K562 (cell line): Measurements from ENCODE around the gene ANKRD11. TPM values are rescaled to one million over a fixed set of nuclear protein-coding genes. Genes with fewer than 3 reads are reported as not detected.

ENCODE experiments used
- ARID1B ChIP-seq: fragments of 450-650 bp; IDR thresholded peaks from 2 replicates; pipeline ENCODE4 v1.6.1; 2016; ENCODE audit warnings: antibody characterized with exemption, mild to moderate bottlenecking, inconsistent platforms
- CBFA2T3 ChIP-seq: fragments of 450-650 bp; IDR thresholded peaks from 2 replicates; pipeline ENCODE4 v1.6.1; 2017
- CBFB ChIP-seq: sonication (generic); formaldehyde crosslinking; IDR thresholded peaks from 2 replicates; pipeline ENCODE4 v1.4.0; 2020; ENCODE audit warnings: mild to moderate bottlenecking, missing genetic modification reagents
- CTBP1 ChIP-seq: fragments of 450-650 bp; IDR thresholded peaks from 2 replicates; pipeline ENCODE4 v1.6.1; 2016; ENCODE audit warnings: borderline replicate concordance
- NR2C2 ChIP-seq, 2 experiments: fragments of 200-800 bp in 1 of 2; sonication (Bioruptor generic) in 1 of 2; sonication (generic) in 1 of 2; formaldehyde crosslinking in 1 of 2; IDR thresholded peaks; 2 replicates each; pipeline versions ENCODE4 v1.6.1 to v1.8.0; 2016 to 2022; ENCODE audit warnings: mild to moderate bottlenecking in 1 of 2, missing compliant biosample characterization in 1 of 2, missing genetic modification characterization in 1 of 2, missing genetic modification reagents in 1 of 2
- POLR2A ChIP-seq: fragments of 450-650 bp; conservative IDR thresholded peaks from 2 replicates; pipeline ENCODE4 v1.6.1; 2016
- RBM17 ChIP-seq: fragments of 200-400 bp; formaldehyde crosslinking; IDR thresholded peaks from 2 replicates; pipeline ENCODE4 v1.6.1; 2017; ENCODE audit warnings: low read depth, mild to moderate bottlenecking, low read length, borderline replicate concordance
- TARDBP ChIP-seq: fragments of 450-650 bp; IDR thresholded peaks from 2 replicates; pipeline ENCODE4 v1.6.1; 2016
- ZFP36 ChIP-seq: fragments of 150-350 bp; IDR thresholded peaks from 2 replicates; pipeline ENCODE4 v1.6.1; 2018; ENCODE audit warnings: low read length, low read depth; ENCODE audit not compliant: partially characterized antibody
- ZNF263 ChIP-seq: sonication (generic); formaldehyde crosslinking; IDR thresholded peaks from 2 replicates; pipeline ENCODE4 v1.8.0; 2022; ENCODE audit warnings: mild to moderate bottlenecking, missing genetic modification reagents, borderline replicate concordance
- ZNF354B ChIP-seq: fragments of 250-450 bp; sonication (Bioruptor Pico); IDR thresholded peaks from 2 replicates; pipeline ENCODE4 v1.4.0; 2020
- polyA plus RNA-seq, 8 experiments: library from polyadenylated mRNA; depleted of rRNA in 4 of 8; stranded (reverse) in 5 of 8; unstranded in 3 of 8; fragments of >200 nt; fragmentation: Nextera tagmentation in 2 of 8; fragmentation: Illumina TruSeq in 1 of 8; extraction: Ambion mirVana in 2 of 8; extraction: Trizol in 1 of 8; gene quantifications; 2 replicates each; pipeline versions ENCODE4 v1.2.1 to v1.2.3, GENCODE V29; 2011 to 2014; ENCODE audit warnings: inconsistent platforms in 1 of 8, missing spikeins in 1 of 8
- total RNA-seq, 7 experiments: library from RNA; depleted of rRNA in 6 of 7; stranded (reverse); fragments of >200 nt in 6 of 7; fragmentation: Illumina TruSeq in 2 of 7; extraction: Trizol in 2 of 7; gene quantifications; 2 replicates each; pipeline versions ENCODE4 v1.2.1 to v1.2.3, GENCODE V29; 2011 to 2021; ENCODE audit warnings: low replicate concordance in 1 of 7
- TF ChIP-seq, protein P1 (sequence below): fragments of 450-650 bp; IDR thresholded peaks from 2 replicates; pipeline ENCODE4 v1.6.1; 2017; ENCODE audit warnings: antibody characterized with exemption, mild to moderate bottlenecking
- TF ChIP-seq, protein P2 (sequence below): sonication (generic); formaldehyde crosslinking; IDR thresholded peaks from 2 replicates; pipeline ENCODE4 v1.8.0; 2022; ENCODE audit warnings: missing genetic modification reagents, mild to moderate bottlenecking, moderate library complexity, borderline replicate concordance
- TF ChIP-seq, protein P3 (sequence below): fragments of 450-650 bp; IDR thresholded peaks from 2 replicates; pipeline ENCODE4 v1.6.1; 2016; ENCODE audit warnings: low read depth

The ANKRD11 gene
- total and polyA plus RNA-seq, 9 of the 15 experiments (the other 6 are each of a cell fraction or from before 2014, with no cell fraction given), result 4.7 to 126 (median 31.7) TPM

DNA sequence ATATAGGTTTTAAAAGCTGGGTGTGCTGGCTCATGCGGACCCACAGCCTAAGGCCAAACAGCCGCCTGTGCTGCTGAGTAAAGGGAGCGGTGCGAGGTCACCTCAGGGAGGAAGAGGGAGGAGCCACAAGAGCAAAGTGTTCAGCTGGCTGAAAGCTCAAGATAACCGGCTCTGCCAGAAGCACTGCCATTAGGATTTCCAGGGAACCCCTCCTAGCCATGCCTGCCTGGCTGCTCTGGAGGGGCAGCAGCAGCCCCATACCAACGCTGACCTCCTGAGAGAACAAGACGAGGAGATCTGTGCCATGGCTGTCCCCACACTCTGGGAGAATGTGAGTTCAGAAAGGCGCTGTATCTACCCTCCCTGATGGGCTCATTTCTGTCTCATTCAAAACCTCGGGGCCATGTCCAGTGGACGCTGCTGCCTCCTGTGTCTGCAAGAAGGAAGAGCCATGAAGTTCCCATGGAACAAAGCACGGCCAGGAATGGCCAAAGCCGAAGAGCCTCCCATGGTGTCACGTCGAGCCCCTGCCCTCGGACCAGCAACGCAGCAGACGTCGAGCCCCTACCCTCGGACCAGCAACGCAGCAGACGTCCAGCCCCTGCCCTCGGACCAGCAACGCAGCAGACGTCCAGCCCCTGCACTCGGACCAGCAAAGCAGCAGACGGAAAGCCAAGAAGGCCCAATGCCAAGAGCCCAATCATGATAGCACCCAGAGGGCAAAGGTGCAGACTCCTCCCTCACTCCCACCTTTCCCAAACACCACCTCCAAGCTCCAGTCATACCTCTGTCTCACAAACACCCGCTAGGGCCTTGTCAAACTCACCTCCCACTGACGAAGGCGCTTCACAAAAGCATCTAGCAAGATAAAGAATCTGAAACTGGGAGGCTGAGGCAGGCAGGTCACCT lies 107.0 kb downstream of the ANKRD11 start (continued):
- TF ChIP-seq, protein P1, sequence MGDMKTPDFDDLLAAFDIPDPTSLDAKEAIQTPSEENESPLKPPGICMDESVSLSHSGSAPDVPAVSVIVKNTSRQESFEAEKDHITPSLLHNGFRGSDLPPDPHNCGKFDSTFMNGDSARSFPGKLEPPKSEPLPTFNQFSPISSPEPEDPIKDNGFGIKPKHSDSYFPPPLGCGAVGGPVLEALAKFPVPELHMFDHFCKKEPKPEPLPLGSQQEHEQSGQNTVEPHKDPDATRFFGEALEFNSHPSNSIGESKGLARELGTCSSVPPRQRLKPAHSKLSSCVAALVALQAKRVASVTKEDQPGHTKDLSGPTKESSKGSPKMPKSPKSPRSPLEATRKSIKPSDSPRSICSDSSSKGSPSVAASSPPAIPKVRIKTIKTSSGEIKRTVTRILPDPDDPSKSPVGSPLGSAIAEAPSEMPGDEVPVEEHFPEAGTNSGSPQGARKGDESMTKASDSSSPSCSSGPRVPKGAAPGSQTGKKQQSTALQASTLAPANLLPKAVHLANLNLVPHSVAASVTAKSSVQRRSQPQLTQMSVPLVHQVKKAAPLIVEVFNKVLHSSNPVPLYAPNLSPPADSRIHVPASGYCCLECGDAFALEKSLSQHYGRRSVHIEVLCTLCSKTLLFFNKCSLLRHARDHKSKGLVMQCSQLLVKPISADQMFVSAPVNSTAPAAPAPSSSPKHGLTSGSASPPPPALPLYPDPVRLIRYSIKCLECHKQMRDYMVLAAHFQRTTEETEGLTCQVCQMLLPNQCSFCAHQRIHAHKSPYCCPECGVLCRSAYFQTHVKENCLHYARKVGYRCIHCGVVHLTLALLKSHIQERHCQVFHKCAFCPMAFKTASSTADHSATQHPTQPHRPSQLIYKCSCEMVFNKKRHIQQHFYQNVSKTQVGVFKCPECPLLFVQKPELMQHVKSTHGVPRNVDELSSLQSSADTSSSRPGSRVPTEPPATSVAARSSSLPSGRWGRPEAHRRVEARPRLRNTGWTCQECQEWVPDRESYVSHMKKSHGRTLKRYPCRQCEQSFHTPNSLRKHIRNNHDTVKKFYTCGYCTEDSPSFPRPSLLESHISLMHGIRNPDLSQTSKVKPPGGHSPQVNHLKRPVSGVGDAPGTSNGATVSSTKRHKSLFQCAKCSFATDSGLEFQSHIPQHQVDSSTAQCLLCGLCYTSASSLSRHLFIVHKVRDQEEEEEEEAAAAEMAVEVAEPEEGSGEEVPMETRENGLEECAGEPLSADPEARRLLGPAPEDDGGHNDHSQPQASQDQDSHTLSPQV, result peak; percentile 51; the same call in 1 of the 2 replicates
- TF ChIP-seq ZNF354B (CRISPR knock-in tag) (no peak), ARID1B (peak; percentile 67), CTBP1 (no peak), POLR2A (0 out of 2 replicates have a peak, but pooled peaks have one; percentile 19), CBFB (CRISPR knock-in tag) (peak; percentile 37; the same call in 1 of the 2 replicates), ZNF263 (CRISPR knock-in tag) (peak; percentile 75; the same call in 1 of the 2 replicates), TARDBP (no peak), RBM17 (no peak), NR2C2 (CRISPR knock-in tag; IDR thresholded peaks at IDR 0.05) (no peak), NR2C2 (tag; IDR thresholded peaks at IDR 0.05) (0 out of 2 replicates have a peak, but pooled peaks have one; percentile 28), CBFA2T3 (peak; percentile 71), ZFP36 (peak; percentile 43)
- TF ChIP-seq, protein P2, sequence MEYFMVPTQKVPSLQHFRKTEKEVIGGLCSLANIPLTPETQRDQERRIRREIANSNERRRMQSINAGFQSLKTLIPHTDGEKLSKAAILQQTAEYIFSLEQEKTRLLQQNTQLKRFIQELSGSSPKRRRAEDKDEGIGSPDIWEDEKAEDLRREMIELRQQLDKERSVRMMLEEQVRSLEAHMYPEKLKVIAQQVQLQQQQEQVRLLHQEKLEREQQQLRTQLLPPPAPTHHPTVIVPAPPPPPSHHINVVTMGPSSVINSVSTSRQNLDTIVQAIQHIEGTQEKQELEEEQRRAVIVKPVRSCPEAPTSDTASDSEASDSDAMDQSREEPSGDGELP (CRISPR knock-in tag), result peak; percentile 98
- TF ChIP-seq, protein P3, sequence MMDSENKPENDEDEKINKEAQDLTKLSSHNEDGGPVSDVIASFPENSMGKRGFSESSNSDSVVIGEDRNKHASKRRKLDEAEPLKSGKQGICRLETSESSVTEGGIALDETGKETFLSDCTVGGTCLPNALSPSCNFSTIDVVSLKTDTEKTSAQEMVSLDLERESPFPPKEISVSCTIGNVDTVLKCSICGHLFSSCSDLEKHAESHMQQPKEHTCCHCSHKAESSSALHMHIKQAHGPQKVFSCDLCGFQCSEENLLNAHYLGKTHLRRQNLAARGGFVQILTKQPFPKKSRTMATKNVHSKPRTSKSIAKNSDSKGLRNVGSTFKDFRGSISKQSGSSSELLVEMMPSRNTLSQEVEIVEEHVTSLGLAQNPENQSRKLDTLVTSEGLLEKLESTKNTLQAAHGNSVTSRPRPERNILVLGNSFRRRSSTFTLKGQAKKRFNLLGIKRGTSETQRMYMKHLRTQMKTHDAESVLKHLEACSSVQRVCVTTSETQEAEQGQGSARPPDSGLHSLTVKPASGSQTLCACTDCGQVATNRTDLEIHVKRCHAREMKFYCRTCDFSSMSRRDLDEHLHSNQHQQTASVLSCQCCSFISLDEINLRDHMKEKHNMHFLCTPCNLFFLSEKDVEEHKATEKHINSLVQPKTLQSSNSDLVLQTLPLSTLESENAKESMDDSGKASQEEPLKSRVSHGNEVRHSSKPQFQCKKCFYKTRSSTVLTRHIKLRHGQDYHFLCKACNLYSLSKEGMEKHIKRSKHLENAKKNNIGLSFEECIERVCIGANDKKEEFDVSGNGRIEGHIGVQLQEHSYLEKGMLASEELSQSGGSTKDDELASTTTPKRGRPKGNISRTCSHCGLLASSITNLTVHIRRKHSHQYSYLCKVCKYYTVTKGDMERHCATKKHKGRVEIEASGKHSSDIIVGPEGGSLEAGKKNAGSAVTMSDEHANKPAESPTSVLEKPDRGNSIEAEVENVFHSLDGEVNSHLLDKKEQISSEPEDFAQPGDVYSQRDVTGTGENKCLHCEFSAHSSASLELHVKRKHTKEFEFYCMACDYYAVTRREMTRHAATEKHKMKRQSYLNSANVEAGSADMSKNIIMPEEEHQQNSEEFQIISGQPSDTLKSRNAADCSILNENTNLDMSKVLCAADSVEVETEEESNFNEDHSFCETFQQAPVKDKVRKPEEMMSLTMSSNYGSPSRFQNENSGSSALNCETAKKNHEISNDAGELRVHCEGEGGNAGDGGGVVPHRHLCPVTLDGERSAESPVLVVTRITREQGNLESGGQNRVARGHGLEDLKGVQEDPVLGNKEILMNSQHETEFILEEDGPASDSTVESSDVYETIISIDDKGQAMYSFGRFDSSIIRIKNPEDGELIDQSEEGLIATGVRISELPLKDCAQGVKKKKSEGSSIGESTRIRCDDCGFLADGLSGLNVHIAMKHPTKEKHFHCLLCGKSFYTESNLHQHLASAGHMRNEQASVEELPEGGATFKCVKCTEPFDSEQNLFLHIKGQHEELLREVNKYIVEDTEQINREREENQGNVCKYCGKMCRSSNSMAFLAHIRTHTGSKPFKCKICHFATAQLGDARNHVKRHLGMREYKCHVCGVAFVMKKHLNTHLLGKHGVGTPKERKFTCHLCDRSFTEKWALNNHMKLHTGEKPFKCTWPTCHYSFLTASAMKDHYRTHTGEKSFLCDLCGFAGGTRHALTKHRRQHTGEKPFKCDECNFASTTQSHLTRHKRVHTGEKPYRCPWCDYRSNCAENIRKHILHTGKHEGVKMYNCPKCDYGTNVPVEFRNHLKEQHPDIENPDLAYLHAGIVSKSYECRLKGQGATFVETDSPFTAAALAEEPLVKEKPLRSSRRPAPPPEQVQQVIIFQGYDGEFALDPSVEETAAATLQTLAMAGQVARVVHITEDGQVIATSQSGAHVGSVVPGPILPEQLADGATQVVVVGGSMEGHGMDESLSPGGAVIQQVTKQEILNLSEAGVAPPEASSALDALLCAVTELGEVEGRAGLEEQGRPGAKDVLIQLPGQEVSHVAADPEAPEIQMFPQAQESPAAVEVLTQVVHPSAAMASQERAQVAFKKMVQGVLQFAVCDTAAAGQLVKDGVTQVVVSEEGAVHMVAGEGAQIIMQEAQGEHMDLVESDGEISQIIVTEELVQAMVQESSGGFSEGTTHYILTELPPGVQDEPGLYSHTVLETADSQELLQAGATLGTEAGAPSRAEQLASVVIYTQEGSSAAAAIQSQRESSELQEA, result peak; percentile 50; the same call in 1 of the 2 replicates
